Renal cortical epithelial cell (primary cell): Measurements from ENCODE around the gene PRL. TPM values are rescaled to one million over a fixed set of nuclear protein-coding genes. Genes with fewer than 3 reads are reported as not detected.

Source experiments
- DNase-seq: peaks from one replicate; pipeline ENCODE4 v3.0.0-alpha.2; 2011; ENCODE audit warnings: low read depth
- total RNA-seq: library from RNA; depleted of rRNA; stranded (reverse); fragments of >200 nt; gene quantifications from 2 replicates; pipeline ENCODE4 v1.2.3, GENCODE V29; 2014

The PRL gene
- total RNA-seq, 1 donor from 2014 or later: not detected

DNA sequence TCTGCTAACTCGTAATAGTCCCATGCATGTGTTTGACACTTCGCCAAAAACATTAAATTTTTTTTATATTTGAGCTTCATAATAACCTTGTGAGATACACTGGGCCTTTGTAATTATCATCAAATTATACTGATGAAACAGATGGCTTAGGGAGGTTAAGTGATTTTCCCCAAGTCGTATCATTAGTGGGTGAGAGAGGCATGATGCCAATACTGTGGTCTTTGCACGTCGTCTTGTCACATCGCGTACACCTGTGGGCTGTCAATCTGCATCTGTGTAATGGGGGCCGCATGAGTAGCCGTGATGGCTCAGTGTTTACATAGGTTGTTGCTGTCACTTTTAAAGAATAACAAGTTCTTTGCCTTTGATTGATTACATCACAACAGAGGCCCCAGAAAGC, 1.7 kb downstream of the PRL start:
- DNase-seq: no peak

DNA sequence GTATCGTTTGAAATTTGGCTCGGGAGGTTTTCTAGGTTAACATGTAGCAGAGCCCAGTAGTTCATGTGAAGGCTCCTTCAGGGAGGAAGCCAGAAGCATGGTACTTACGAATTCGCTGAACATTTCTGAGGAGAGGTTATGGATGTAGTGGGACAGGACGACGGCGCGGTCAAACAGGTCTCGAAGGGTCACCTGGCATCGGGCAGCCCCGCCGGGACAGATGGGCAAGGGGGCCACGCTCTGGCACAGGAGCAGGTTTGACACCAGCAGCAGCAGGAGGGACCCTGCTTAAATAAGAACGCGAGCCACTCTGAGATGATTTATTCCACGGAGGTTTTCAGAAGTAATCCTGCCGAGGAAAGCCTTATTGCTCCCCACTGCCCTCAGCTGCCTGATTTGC, 2.5 kb downstream of the PRL start:
- no peak for DNase-seq

DNA sequence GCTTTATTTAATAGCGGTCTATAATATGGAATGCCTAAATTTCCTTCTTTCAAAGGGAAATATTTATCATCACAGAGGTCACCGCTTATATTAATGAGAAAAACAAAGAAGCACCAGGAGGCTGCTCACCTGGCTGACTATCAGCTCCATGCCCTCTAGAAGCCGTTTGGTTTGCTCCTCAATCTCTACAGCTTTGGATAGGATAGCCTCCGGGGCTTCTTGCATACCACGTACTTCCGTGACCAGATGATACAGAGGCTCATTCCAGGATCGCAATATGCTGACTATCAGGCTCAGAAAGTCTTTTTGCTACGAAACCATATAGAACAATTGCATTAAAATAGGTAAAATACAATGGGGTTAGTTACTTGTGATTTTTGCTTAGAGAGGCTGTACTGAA, 6.8 kb downstream of the PRL start:
- DNase-seq: no peak

DNA sequence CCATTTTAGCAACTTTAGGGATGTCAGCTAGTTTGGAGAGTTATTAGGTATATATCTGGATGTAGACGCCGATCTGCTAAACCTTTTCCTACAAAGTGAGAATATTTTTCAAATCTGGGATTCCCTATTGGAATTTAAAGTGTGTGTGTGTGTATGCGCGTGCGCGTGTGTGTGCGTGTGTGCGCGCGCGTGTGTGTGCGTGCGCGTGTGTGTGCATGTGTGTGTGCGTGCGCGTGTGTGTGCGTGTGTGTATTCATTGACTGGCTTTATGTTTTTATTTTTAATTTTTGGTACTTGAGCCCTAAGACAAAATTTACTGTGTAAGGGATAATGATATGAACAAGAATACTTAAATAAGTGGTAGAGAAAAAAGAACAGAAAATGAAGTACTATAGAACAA, 8.1 kb downstream of the PRL start:
- DNase-seq: no peak

DNA sequence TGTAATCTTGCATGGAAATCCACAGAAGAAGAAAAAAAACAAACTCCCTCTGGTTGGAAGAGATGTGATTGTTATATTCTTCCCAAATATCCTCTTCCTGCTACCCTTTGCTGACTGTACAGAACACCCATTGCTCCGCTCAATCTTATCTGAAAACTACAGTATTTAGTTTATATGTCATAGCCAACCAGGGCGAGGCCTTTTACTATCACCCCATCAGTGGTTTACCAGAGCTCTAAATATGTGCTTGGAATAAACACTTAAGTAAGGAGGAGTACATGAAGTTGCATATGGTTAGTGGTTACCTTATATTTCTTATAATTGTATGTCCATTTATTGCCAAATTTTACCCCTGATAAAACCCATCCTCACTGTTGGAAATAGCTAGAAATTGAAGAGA, 12.2 kb downstream of the PRL start:
- DNase-seq: no peak

DNA sequence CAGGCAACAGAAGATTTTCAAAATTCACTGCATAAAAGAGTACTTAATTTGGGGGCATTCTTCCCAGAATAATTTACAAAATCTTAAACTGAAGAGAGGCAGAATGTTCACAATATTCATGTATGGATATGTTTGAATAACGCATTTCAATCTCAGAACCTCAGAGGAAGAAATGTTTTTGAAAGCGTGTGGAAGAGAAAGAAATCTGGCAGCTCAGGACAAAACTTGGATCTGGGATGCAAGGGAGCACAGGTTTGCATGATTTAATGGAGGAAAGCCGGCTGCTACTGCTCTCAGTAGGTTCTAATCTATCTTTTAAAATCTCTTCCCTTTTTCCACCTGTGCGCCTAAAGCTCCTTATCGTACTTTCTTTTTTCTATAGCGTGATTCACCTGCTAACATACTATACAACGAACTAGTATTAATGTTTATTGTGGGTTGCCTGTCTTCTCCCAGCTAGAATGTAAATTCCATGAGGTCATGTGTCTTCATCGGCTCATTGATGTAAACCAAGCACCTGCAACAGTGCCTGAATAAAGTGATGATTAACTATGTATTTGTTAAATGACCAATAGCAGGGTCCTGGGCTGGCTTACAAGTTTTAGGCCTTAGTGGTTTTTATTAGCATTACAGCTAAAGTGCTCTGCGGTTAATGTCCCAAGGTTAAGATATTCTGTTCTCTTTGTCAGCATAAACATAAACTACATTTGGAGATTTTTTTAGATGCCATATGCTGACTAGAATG, 15.3 kb downstream of the PRL start:
- peak; percentile 68 for DNase-seq

DNA sequence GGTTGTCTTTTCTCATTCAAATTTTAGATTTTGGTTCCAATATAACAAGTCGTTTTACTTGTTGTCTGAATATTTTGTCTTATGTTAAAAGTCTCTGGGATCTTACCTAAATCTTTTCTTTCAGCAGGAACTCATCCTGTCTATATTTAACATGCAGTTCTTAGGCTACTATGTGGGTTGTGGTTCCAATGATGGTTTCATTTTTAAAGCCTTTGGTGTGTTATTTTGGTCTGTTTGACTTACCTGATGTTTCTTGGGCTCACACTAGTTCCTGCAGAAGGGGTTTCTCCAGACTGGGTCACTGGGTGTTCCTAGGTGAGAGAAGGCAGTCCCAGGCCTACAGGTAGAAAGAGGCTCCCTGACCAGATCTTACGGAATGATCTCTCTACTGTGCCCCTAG, 17.4 kb downstream of the PRL start:
- no peak for DNase-seq

DNA sequence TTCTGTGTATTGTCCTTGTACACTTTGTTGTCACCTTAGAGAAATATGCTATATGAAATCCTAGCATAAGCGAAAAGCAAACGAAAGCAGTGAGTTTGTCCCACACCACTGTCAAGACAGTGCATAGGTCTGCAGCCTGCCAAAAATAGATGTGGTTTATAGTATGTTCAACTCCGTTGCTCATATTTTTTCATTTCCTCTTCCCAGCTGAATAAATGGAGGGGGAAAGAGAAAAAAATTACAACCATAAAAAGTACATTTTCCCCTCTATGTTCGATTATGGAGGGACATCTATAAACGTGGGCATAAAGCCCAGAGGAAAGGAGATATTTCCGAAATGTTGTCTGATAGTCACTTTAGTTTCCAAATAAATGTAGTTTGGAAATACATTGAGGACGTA, 25.8 kb downstream of the PRL start:
- no peak for DNase-seq

DNA sequence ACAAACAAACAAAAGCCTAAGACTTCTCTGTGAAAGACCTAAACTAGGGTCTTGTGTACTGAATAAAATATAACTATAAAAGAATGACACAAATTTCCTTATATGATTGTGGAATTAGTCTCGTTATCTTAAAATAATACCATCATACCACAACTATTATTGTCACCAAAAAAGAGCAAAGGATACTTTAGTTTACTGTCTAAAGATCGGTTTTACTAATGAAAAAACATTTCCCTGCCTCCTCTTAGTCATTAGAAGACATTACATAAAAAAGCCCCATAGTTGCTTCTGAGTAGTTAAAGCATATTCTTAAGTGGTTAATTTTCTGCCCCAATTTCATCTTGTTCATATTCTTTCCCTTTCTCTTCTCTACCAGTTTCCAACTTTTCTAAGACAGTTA, 33.1 kb downstream of the PRL start:
- no peak for DNase-seq

DNA sequence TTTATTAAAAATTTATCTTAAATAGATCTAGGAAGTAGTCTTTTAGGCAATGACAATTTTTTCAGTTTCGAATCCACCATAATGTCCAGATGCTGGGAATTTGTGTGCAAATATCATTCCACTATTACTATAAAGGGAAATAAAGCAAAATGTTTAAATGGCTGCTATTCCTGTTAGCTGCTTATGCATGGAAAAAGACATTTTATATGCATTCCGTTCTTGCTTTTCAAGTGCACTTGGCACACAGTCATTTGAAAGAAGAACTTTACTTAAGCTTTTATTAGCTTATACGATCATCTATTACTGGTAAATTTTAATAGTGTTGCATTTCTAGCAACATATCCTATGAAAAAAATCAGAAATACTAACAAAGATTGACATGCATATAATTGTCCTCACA, 42.0 kb downstream of the PRL start:
- no peak for DNase-seq

DNA sequence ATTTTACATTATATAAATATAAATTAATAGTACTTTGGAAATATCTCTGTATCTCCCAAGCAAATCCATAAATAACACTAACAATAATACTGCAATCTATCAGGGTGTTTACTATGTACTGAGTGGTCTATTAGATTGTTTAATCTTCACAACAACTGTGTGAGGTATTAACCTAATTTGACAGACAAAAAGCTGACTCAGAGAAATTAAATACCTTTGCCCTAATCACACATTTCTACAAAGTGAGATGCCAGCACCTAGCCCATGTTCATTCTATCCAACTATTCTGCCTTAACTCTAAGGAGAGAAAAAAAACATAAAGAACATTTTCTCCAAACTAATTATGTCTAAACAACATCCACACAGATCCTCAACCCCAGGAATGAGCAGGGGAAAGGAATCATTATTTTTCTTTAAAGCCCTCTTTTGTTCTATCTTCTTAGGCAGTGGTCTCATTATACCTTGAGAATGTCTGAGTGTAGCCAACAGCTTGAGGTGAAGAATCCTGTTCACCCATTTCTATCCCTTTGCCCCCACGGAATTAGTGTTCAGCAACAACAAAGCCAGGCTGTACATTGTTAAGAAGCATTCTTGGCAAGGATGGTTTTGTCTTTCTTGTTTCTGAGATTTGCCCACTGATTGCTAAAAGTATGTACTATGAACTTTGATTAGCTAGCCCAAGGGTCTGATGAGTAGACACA, 42.7 kb downstream of the PRL start:
- DNase-seq: no peak

DNA sequence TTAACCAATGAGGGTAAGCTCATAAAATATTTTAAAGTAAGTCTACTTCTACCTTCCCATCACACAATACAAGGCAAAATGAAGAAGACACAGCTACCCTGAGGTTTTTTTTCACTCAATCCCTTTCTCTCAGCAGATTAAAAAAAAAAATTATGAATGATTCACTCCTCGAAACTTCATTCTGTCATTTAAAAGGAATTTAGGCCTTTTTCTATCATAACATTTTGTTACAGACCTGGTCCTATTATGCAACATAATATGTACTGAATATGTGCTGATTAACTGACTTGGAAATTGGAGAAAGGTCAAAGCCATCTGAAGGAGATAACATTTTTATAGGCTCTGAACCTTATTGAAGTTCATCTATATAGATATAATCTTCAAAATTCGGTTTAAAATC, 45.5 kb downstream of the PRL start:
- DNase-seq: peak; percentile 53

DNA sequence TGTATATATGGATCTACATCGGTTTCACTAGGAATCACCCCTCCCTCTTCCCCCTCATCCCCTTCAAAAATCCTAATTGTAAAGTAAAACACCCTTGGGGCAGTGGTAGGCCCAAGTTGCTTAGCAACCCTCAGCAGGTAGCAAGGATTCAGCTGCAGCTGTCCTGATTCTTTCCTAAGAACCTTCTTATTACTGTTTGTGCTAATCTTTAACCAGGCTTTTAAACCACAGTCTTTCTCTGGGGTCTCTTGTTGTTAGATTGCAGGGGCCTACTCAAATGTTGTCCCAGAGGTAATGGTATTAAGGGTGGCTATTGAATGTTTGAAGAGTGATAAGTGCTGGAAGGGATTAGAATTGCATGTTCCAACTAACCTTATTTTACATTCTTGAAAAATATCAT, 46.4 kb downstream of the PRL start:
- DNase-seq: peak; percentile 54

DNA sequence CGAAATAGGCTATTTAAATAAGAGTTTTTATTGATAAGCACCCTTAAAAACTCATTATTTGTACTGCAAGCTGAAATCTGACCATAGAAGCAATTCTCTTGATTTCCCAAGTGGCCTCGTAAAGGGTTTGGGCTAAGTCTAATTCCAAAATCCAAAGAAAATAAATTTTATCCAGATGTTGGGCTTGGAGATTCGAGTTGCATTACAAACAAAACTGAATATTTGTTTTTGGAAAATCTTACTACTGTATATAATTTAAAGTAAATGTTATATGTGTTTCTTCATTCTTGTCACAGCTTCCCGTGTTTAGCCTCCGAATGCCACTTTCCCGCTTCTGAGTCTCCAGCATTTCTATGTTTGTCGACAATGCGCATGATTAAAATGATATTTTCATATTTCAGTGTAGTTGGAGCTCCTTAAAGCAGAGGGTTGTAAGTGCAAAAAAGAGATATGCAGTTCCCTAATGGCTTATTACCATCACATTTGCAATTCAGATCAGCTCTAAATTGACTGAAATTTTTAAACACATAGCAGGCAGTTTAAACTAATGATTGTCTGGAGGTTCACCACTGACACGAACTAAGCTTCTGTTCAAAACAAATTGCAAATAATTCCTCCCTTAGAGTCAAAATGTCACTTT, 47.0 kb downstream of the PRL start:
- no peak for DNase-seq

DNA sequence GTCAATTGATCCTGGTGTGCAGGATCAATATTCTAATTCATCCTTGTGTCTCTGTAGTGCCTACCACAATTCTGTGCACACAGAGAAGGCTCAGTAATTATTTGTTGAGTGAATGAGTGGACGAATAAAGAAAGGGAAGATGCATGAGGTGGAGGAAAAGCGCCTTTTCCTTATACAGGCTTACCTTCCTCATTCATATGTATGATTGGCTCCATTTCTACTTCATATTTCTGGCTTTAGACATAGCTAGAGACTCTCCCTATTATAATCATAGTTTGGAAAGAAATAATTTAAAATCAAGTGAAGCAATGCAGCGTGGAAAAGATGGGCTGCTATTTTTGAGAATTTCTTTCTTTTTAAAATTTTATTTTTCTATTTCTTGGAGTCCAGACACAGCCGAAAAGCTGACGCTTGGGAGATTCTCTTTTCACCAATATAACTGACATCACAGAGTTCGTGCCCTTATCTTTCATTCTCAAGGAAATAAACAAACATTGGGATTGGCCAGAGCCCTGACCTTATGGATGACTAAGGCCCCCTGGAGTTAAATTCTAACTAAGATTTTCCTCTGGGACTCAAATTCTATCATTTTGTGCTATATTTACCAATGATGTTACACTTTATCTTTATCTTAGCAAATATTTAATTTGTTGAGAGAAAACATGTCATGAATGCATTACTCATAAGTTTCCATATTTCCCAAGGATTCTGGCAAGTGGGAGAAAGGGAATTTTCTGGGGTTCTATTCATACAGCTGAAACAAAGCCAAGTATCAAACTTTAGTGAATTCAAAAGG, 48.1 kb downstream of the PRL start:
- DNase-seq: peak; percentile 80

DNA sequence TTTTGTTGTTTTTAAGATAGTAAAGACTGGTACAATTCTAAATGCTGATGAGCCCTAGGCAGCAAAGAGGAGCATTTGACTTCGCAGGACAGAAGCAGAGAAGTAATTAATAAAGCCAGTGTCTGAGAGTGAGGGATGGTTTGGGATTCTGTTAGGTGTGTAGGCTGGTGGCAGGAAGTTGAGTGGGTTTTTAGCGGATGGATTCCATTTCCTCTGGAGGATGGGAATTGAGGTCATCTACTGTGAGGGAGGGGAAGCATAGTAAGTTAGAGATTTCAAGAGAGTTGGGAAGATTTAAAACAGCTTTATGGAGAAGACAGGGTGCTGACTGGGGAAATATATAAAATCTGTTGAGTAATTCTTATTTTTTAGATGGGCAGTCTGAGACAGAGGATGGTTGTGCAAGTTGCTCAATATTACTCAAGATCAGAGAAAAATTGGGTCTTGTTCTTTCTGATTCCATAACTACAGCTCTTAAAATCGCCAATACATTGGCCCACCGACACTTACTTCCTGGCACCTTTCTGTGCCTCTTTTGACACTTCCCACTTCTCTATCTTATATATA, 48.8 kb downstream of the PRL start:
- DNase-seq: no peak

DNA sequence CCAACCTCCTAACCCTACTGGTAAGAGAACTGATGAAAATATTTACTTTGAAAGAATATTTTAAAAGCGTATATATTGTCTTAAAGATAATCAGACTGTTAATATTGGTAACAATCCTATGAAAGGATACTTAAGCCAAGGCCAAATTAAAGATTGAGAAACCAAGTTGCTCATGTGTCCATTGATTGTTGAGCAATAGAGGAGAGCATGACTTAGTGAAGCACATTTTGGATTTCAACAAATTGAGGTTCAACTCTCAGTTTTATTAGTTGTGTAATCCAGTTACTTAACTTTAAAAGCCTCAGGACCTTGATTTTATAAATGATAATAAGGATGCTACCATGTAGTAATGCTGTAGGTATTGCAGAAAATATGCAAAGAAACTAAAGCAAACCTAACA, 56.8 kb downstream of the PRL start:
- no peak for DNase-seq

DNA sequence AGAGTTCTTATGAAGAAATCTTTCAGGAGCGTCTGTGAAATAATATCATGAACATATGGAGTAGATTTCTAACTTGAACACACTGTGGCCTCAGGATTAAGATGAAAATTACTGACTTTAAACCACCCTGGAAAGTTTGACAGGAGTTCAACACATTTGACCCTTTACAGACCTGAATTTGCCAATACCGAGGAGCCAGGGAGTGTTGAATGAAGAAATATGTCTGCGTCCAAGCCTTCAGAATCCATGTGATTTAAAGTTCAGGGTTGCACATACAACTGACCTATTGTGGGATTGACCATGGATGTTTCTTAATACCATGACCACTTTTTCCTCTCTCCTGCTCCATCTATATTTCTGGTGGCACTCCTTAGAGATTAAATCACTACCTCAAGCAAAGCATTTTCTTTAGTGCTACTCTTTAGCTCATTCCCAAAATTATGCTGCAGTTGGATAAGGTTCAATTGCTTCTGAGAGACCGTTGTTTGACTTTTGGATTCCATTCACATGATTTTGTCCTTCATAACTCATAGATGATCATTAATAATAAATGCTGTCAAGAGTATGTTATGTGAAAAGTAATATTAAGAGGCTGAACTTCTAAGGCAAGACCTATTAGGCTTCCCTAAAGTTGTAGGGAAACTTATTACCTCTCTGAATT, 57.4 kb downstream of the PRL start:
- DNase-seq: no peak

DNA sequence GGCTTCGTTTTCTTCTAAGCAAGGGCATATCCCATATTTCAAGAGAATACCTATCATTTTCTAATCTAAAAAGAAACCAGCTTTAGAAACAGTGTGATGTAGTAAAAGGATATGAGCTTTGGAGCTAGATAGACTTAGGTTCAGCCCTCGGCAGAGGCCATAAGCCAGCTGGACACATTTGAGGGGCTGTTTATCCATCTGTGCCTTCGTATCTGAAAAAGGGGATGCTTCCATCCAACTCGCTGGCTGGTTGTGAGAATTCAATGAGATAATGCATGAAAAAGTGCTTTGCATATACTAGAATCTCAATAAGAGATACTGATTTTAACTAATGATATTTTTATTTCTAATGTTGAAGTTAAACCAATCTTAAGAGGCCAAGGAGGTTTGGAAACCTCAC, 58.0 kb downstream of the PRL start:
- no peak for DNase-seq

DNA sequence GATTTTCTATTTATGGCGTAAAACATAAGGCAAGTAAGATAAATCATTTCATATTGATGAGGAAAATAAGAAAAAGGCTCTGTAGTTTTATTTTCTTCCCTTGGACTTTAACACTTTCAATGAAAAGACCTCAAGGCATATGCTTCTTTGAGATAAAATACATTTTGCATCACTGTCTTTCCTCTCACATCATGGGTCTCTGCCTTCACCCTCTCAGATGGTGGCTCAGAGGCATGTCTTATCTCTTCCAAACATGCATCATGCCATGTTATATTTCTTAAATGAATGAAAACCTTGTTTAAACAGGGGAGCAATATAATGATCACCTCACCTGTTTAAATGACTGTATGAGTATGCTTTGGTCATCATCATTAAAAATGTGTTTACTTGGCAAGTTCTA, 59.3 kb downstream of the PRL start:
- no peak for DNase-seq
